ENCODE data around the gene VPS33A.

VPS33A gene

GRCh38 chr12:122293081-122293480 lies 26.8 kb upstream of the VPS33A start:
- Histone ChIP-seq H3K9me2 (replicated peaks; ENCODE audit: low read depth, low read length) (no peaks in the 10 kb centered on the region), H3K4me1 (ENCODE audit: insufficient read depth, low read length, poor library complexity, severe bottlenecking) (no peaks in the 10 kb centered on the region), H4K20me1 (ENCODE audit: insufficient read depth, low read length, poor library complexity, severe bottlenecking) (no peaks in the 10 kb centered on the region), H3K36me3 (ENCODE audit: insufficient read depth, low read length) (no peaks in the 10 kb centered on the region), H3F3A (ENCODE audit: low read depth) (no peaks in the 10 kb centered on the region), H3K9me3 (ENCODE audit: insufficient read depth, low read depth, low read length) (no peaks in the 10 kb centered on the region), H2AFZ (ENCODE audit: low read length) (no peak overlapping the region), H3K4me2 (ENCODE audit: low read depth, low read length, poor library complexity, severe bottlenecking) (no peak overlapping the region), H3K9ac (ENCODE audit: low read depth, low read length, poor library complexity, severe bottlenecking) (no peak overlapping the region), H3K4me3 (ENCODE audit: low read length, poor library complexity, severe bottlenecking) (no peak overlapping the region), H3K79me2 (ENCODE audit: insufficient read depth, low read length) (no peaks in the 10 kb centered on the region), H3K27me3 (ENCODE audit: insufficient read depth, low read length, poor library complexity, severe bottlenecking) (no peaks in the 10 kb centered on the region)
- no peak for TF ChIP-seq CTCF (conservative IDR thresholded peaks at IDR 0.05; ENCODE audit: low read length)
- no peak for TF ChIP-seq EZH2phosphoT487 (IDR thresholded peaks at IDR 0.05; ENCODE audit: borderline replicate concordance)

GRCh38 chr12:122291431-122291830 lies 25.1 kb upstream of the VPS33A start:
- H3K36me3 ChIP-seq (ENCODE audit: insufficient read depth, low read length): no peaks in the 10 kb centered on the region; the same call in 1 of the 2 replicates
- H3K4me2 ChIP-seq (ENCODE audit: low read depth, low read length, poor library complexity, severe bottlenecking): no peak overlapping the region
- no peak overlapping the region for H3K4me3 ChIP-seq (ENCODE audit: low read length, poor library complexity, severe bottlenecking)
- H3K27me3 ChIP-seq (ENCODE audit: insufficient read depth, low read length, poor library complexity, severe bottlenecking): no peaks in the 10 kb centered on the region
- H3F3A ChIP-seq (ENCODE audit: low read depth): no peaks in the 10 kb centered on the region
- no peak overlapping the region for H3K9ac ChIP-seq (ENCODE audit: low read depth, low read length, poor library complexity, severe bottlenecking)
- H2AFZ ChIP-seq (ENCODE audit: low read length): no peak overlapping the region
- H3K9me2 ChIP-seq (replicated peaks; ENCODE audit: low read depth, low read length): no peaks in the 10 kb centered on the region
- no peak for TF ChIP-seq CTCF (conservative IDR thresholded peaks at IDR 0.05; ENCODE audit: low read length)
- TF ChIP-seq EZH2phosphoT487 (IDR thresholded peaks at IDR 0.05; ENCODE audit: borderline replicate concordance): no peak
- no peaks in the 10 kb centered on the region for H3K79me2 ChIP-seq (ENCODE audit: insufficient read depth, low read length)
- H3K9me3 ChIP-seq (ENCODE audit: insufficient read depth, low read depth, low read length): no peaks in the 10 kb centered on the region
- no peaks in the 10 kb centered on the region for H4K20me1 ChIP-seq (ENCODE audit: insufficient read depth, low read length, poor library complexity, severe bottlenecking)
- H3K4me1 ChIP-seq (ENCODE audit: insufficient read depth, low read length, poor library complexity, severe bottlenecking): no peaks in the 10 kb centered on the region

GRCh38 chr12:122283680-122284079 lies 17.4 kb upstream of the VPS33A start:
- H3K4me1 ChIP-seq (ENCODE audit: insufficient read depth, low read length, poor library complexity, severe bottlenecking): no peaks in the 10 kb centered on the region
- H3K4me3 ChIP-seq (ENCODE audit: low read length, poor library complexity, severe bottlenecking): no peak overlapping the region
- H3F3A ChIP-seq (ENCODE audit: low read depth): no peaks in the 10 kb centered on the region
- H2AFZ ChIP-seq (ENCODE audit: low read length): no peak overlapping the region
- no peaks in the 10 kb centered on the region for H3K79me2 ChIP-seq (ENCODE audit: insufficient read depth, low read length)
- H3K9me3 ChIP-seq (ENCODE audit: insufficient read depth, low read depth, low read length): no peaks in the 10 kb centered on the region
- no peaks in the 10 kb centered on the region for H3K9me2 ChIP-seq (replicated peaks; ENCODE audit: low read depth, low read length)
- no peaks in the 10 kb centered on the region for H3K27me3 ChIP-seq (ENCODE audit: insufficient read depth, low read length, poor library complexity, severe bottlenecking)
- peaks cover 3% of the 10 kb centered on the region; the same call in 1 of the 2 replicates for H3K36me3 ChIP-seq (ENCODE audit: insufficient read depth, low read length)
- no peaks in the 10 kb centered on the region for H4K20me1 ChIP-seq (ENCODE audit: insufficient read depth, low read length, poor library complexity, severe bottlenecking)
- H3K9ac ChIP-seq (ENCODE audit: low read depth, low read length, poor library complexity, severe bottlenecking): no peak overlapping the region
- TF ChIP-seq CTCF (conservative IDR thresholded peaks at IDR 0.05; ENCODE audit: low read length) (no peak), EZH2phosphoT487 (IDR thresholded peaks at IDR 0.05; ENCODE audit: borderline replicate concordance) (no peak)
- H3K4me2 ChIP-seq (ENCODE audit: low read depth, low read length, poor library complexity, severe bottlenecking): no peak overlapping the region

All from Loucy (cell line).